Measurements from ENCODE around the gene SIX1. TPM values are rescaled to one million over a fixed set of nuclear protein-coding genes. Genes with fewer than 3 reads are reported as not detected.

SIX1 gene
- total RNA-seq, 6 experiments from 2014 or later: not detected

GRCh38 chr14:60684203-60684602, 34.9 kb upstream of the SIX1 start:
- Histone ChIP-seq H3K36me3 (no peaks in the 10 kb centered on the region), H3K4me1 (peaks cover 0 to 11% (median 0%) of the 10 kb centered on the region in 4 donors), H3K27me3 (no peaks in the 10 kb centered on the region), H3K27ac (no peak overlapping the region), H3K9me3 (no peaks in the 10 kb centered on the region), H3K4me3 (no peak overlapping the region)
- ATAC-seq (no peak), DNase-seq (no peak)
- WGBS (ENCODE audit: insufficient coverage, low coverage, low lambda C conversion rate, missing lambda C conversion rate): 64% methylated on average over 2 of the region's 2 CpGs
- TF ChIP-seq POLR2A (IDR thresholded peaks at IDR 0.05) (no peak), CTCF (IDR thresholded peaks at IDR 0.05) (no peak)
- intact Hi-C loops (cut with DNase I): no loop called here

GRCh38 chr14:60681271-60681670, 32.0 kb upstream of the SIX1 start:
- no peak for DNase-seq
- Histone ChIP-seq H3K36me3 (no peaks in the 10 kb centered on the region), H3K27me3 (no peaks in the 10 kb centered on the region), H3K9me3 (no peaks in the 10 kb centered on the region), H3K4me1 (no peaks in the 10 kb centered on the region), H3K4me3 (no peak overlapping the region), H3K27ac (no peak overlapping the region)
- no peak for ATAC-seq
- TF ChIP-seq POLR2A (IDR thresholded peaks at IDR 0.05) (no peak), CTCF (IDR thresholded peaks at IDR 0.05) (no peak)
- intact Hi-C loops (cut with DNase I): no loop called here

DNA sequence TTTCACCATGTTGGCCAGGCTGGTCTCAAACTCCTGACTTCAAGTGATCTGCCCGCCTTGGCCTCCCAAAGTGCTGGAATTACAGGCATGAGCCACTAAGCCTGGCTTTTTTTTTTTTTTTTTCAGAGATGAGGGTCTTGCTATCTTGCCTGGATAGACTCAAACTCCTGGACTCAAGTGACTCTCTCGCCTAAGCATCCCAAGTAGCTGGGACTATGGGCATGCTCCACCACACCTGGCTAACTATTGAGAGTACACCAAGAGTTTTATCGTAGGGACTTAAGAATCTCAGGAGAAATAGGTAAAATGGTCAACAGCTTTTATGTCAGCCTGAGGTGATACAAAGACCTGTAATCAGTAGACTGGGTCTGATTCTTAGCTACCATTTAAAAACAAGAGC, 31.2 kb upstream of the SIX1 start:
- intact Hi-C loops (cut with DNase I): no loop called here
- H3K4me3 ChIP-seq: no peak overlapping the region
- H3K36me3 ChIP-seq: no peaks in the 10 kb centered on the region
- no peak for ATAC-seq
- no peaks in the 10 kb centered on the region for H3K9me3 ChIP-seq
- H3K4me1 ChIP-seq: no peaks in the 10 kb centered on the region
- TF ChIP-seq POLR2A (IDR thresholded peaks at IDR 0.05): no peak
- TF ChIP-seq CTCF (IDR thresholded peaks at IDR 0.05): no peak
- 89% methylated on average over 3 of the region's 3 CpGs for WGBS (ENCODE audit: insufficient coverage, low coverage, low lambda C conversion rate, missing lambda C conversion rate)
- no peak overlapping the region for H3K27ac ChIP-seq
- H3K27me3 ChIP-seq: no peaks in the 10 kb centered on the region
- no peak for DNase-seq

GRCh38 chr14:60679566-60680258, 30.4 kb upstream of the SIX1 start:
- no peaks in the 10 kb centered on the region for H3K4me1 ChIP-seq
- H3K4me3 ChIP-seq: no peak overlapping the region
- no peaks in the 10 kb centered on the region for H3K27me3 ChIP-seq
- intact Hi-C loops (cut with DNase I): no loop called here
- no peaks in the 10 kb centered on the region for H3K36me3 ChIP-seq
- ATAC-seq (no peak), DNase-seq (no peak)
- no peak overlapping the region for H3K27ac ChIP-seq
- no peak for TF ChIP-seq POLR2A (IDR thresholded peaks at IDR 0.05)
- no peak for TF ChIP-seq CTCF (IDR thresholded peaks at IDR 0.05)
- 90% methylated on average over 4 of the region's 4 CpGs for WGBS (ENCODE audit: insufficient coverage, low coverage, low lambda C conversion rate, missing lambda C conversion rate)
- H3K9me3 ChIP-seq: no peaks in the 10 kb centered on the region

GRCh38 chr14:60677701-60678100, 28.4 kb upstream of the SIX1 start:
- Histone ChIP-seq H3K36me3 (no peaks in the 10 kb centered on the region), H3K9me3 (no peaks in the 10 kb centered on the region), H3K4me3 (no peak overlapping the region), H3K27ac (no peak overlapping the region), H3K4me1 (no peaks in the 10 kb centered on the region), H3K27me3 (no peaks in the 10 kb centered on the region)
- intact Hi-C loops (cut with DNase I): no loop called here
- TF ChIP-seq CTCF (IDR thresholded peaks at IDR 0.05) (no peak), POLR2A (IDR thresholded peaks at IDR 0.05) (no peak)
- ATAC-seq (no peak), DNase-seq (no peak)
